ENCODE measurements around the gene DYNC1I2.
"Not testable (repeated sequence)": the region's sequence is repeated elsewhere in the genome, so short reads cannot be mapped to it uniquely, and the experiment has no call there.

Gene DYNC1I2

DNA sequence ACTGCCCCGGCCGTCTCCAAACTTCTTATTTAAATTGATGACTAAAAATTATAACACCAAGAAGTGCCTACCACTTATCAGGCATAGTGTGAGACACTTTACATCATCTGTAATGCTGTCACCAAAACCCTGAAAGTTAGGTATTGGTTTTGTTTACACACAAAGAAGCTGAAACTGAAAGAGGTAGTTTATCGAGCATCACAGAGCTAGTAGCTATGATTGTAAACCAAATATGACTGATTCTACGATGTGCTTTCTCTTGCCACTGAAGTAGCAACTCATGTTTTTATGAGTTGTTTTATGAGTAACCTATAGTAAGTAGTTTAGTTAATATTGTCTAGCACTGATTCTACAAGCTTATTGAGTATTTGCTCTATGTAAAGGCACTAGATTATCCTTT is 31.5 kb downstream of the DYNC1I2 start:
- DNase-seq: no peak

DNA sequence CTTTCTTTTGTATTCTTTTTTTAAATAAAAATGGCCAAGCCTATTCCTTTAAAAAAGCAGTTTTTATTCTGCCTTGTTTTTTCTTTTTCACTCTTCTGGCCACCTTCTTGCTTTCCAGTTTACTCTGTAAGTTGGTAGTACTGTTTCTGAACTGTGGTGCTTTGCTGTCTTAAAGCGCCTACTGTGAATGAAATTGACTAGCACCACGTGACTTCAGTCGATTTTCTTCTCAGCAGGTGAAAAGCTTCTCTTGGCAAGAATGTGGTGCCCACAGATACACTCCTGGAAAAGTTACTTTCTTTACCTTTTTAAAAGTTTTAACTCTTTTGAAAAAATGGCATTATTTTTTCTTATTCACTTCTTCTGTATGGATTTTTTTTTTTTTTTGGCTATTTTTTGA is 32.4 kb downstream of the DYNC1I2 start:
- no peak for DNase-seq

- no peak for DNase-seq
Measured at GRCh38 chr2:171723716-171724683, 36.7 kb downstream of the DYNC1I2 start.

DNA sequence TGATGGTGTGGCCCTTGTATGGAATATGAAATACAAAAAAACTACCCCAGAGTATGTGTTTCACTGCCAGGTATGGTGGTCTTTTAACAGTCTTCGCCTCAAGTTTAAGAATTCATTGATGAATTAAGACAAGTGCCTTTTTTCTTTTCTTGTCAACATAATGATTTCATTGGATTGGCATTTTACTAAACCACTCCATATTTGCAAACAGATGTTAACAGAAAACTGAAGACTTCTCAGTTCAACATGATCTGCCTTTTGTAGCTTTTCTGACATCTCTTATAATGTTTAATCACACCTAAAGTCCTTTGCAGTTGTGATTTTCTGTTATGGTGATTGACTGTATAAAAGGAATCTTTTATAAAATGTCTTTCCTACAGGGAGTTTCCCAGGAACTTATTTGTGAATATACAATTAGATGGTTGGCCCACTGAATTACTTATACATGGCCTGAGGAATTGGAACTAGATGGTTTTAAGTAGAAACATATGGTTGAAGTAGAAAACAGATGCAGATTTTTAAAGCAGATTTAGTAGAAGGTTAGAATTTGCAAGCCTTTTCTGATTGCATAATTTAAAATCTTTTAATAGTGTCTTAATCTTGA is 39.7 kb downstream of the DYNC1I2 start:
- no peak for DNase-seq

- DNase-seq: no peak
Measured at GRCh38 chr2:171728989-171729951, 42.0 kb downstream of the DYNC1I2 start.

- DNase-seq: no peak
Measured at GRCh38 chr2:171729952-171730317, 42.7 kb downstream of the DYNC1I2 start.

GRCh38 chr2:171735991-171736710 is 48.9 kb downstream of the DYNC1I2 start:
- no peak for DNase-seq

DNA sequence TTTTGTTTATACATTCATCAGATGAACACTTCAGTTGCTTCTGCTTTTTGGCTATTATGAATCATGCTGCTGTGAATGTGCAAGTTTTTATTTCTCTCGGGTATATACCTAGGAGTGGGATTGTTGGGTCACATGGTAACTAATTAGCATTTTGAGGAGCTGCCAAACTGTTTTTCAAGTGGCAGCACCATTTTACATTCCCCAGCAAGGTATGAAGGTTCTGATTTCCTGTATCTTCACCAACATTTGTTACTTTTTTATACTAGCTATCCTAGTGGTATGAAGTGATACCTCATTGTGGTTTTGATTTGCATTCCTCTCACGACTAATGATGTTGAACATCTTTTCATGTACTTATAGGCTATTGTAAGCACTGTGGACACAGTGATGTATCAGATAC is 53.9 kb downstream of the DYNC1I2 start:
- no peak for DNase-seq

DNA sequence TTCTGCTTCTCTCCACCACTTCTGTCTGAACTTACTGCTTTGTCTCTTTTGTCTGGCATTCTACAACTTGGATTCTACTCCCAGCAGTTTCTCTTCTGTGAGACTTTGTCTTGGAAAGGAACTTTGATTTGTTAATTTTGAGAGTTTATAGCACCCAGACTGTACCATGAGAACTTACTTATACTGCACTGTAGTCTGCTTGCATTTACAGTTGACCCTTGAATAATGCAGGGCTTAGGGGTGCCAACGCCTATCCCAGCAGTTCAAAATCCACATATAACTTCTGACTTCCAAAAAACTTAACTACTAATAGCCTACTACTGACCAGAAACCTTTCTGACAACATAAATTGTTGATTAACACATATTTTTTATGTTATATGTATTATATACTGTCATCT is 55.5 kb downstream of the DYNC1I2 start:
- DNase-seq: no peak

DNA sequence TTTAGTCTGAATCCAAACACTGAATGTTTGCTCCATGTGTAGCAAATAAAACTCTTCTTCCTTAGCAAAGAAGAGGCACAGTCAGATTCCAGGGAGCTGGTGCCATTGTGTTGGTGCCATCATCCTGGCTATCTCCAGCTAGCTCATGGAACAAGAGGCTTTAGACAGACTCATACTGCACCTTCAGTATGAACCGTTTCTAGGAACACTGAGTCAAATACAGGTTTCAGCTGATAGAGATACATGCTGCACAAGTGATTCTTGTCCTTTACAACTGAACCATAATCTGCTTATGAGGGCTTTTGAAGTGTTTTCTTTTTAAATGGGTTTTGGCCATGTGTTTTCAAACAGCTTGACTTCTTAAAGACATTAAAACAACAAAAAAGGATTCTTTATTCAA is 57.9 kb downstream of the DYNC1I2 start:
- no peak for DNase-seq

DNA sequence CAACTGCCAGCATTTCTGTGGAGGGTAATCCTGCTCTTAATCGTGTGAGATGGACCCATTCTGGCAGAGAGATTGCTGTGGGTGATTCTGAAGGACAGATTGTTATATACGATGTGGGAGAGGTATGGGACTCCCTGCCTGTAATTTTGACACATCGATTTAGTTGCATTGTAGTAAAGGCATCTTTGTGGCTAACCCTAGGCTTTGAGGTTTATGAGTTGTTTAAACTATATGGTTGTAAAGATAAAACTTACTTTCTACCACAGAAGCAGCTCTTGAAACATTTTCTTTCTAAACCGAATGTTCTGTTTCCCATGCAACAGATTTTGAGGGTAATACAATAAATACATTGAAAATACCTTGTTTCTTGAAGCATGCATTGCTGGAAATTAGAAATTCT is 58.5 kb downstream of the DYNC1I2 start:
- no peak for DNase-seq

DNA sequence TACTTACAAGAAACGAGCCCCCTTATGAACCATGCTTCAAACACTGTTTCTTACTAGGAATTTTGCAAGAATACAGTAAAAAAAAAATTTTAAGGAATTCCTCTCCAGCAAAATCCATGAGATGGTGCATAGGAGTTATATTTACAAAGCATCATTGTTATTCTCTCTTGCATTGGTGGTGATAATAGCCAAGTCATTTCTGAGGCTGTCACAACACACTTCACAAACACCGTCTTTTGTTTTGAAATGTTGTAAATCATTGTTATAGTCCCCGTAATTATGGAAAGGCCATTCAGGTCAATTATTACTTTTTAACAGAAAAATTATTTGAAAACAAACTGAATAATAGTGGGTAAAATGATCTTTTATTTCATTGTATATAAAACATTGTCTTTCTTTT is 60.1 kb downstream of the DYNC1I2 start:
- no peak for DNase-seq

GRCh38 chr2:171754254-171754939 is 67.1 kb downstream of the DYNC1I2 start:
- DNase-seq: no peak

DNA sequence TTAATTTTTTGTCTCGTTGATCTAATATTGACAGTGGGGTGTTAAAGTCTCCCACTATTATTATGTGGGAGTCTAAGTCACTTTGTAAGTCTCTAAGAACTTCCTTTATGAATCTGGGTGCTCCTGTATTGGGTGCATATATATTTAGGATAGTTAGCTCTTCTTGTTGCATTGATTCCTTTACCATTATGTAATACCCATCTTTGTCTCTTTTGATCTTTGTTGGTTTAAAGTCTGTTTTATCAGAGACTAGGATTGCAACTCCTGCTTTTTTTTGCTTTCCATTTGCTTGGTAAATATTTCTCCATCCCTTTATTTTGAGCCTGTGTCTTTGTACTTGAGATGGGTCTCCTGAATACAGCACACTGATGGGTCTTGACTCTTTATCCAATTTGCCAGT is 71.5 kb downstream of the DYNC1I2 start:
- DNase-seq: not testable (repeated sequence)

DNA sequence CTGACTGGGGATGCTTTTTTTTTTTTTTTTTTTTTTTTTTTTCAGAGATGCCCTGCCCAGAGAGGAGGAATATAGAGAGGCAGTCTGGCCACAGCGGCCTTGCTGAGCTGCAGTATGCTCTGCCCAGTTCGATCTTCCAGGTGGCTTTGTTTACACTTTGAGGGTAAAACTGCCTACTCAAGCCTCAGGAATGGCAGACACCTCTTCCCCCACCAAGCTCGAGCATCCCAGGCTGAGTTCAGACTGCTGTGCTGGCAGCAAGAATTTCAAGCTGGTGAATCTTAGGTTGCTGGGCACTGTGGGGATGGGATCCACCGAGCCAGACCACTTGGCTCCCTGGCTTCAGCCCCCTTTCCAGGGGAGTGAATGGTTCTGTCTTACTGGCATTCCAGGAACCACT is 73.9 kb downstream of the DYNC1I2 start:
- not testable (repeated sequence) for DNase-seq

DNA sequence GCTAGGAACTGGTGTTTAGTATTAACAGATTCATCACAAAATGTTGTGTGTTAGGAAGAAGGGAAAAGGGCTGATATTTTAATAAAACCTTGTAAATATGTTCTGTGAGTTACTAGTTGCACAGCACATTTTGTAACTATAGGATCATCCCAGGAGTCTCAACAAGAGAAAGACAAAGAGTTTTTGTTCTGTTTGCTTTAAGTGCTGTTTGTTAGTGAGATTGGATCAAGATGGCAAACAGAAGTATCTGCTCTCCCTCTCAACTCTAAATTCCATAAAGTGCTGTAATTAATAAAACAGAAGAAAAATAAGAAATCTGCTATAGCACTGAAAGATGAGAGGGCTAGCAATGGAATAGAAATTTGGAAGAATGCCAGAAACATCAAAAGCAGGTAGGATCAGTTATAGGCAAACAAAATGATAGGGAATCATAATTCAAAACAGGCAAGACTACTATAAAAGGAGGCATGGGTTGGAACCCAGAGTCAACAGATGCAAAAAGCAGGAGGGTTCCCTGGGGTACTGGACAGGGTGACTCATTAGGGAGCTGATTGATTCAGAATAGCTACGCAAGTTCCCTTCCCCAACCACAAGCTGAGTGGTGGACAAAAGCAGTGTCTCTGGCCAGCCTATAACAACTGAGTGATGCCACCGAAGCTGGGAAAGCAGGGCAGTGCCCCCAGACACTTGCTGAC is 75.8 kb downstream of the DYNC1I2 start:
- DNase-seq: no peak

DNA sequence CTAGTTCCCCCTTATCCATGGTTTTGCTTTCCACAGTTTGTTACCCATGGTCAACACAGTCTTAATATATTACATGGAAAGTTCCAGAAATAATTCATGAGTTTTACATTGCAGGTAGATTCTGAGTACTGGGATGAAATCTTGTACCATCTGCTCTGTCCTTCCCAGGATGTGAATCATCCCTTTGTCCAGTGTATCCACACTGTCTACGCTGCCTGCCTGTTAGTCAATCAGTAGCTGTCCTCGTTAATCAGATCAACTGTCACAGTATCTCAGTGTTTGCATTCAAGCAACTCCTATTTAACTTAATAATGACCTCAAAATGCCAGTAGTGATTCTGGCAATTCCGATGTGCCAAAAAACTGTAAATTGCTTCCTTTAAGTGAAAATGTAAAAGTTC is 76.3 kb downstream of the DYNC1I2 start:
- no peak for DNase-seq

DNA sequence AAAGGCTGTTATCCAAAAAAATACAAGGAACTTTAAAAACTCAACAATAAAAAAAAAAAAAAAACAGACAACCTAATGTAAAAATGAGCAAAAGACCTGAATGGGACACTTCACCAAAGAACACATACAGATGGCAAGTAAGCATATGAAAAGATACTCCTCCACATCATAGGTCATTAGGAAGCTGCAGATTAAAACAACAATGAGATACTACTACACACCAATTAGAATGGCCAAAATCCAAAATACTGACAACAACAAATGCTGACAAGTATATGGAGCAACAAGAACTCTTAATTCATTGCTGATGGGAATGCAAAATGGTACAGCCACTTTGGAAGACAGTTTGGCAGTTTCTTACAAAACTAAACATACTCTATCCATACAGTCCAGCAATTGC is 84.2 kb downstream of the DYNC1I2 start:
- no peak for DNase-seq

DNA sequence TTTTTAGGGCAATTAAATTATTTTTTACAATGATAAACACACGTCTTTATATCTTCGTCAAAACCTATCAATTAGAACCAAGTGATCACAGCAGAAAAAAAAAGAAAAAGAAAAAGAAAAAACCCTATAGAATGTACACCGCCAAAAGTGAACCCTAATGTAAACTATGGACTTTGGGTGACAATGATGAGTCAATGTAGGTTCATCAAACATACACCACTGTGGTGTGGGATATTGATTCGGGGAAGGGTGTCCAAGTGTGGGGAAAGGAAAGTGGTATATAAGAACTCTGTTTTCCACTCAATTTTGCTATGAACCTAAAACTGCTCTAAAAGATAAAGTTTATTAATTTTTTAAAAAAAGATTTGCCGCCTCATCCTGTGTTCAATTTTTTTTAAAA is 85.1 kb downstream of the DYNC1I2 start:
- no peak for DNase-seq

DNA sequence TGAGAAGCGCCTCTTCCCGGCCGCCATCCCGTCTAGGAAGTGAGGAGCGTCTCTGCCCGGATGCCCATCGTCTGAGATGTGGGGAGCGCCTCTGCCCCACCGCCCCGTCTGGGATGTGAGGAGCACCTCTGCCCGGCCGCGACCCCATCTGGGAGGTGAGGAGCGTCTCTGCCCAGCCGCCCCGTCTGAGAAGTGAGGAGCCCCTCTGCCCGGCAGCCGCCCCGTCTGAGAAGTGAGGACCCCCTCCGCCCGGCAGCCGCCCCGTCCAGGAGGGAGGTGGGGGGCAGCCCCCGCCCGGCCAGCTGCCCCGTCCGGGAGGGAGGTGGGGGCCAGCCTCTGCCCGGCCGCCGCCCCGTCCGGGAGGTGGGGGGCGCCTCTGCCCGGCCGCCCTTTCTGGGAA is 87.3 kb downstream of the DYNC1I2 start:
- not testable (repeated sequence) for DNase-seq

DNA sequence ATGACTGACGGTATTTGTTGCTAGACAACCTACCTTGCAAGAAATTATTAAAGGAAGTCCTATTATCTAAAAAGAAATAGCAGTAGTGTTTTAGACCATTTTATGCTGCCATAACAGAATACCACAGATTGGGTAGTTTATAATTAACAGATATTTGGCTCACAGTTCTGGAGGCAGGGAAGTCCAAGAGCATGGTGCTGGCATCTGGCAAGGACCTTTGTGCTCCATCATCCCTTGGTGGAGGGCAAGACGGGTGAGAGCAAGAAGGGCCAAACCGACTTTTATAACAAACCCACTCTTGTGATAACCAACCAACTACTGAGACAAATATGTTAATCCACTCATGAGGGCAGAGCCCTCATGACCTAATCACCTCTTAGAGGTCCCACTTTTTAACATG is 91.2 kb downstream of the DYNC1I2 start:
- no peak for DNase-seq

Data from activated CD4-positive, alpha-beta T cell treated with anti-CD3 and anti-CD28 coated beads, Interleukin-2, amount 50 U/mL, for 4 hours (primary cell).